ENCODE measurements around the gene CACNB4. TPM values are rescaled to one million over a fixed set of nuclear protein-coding genes. Genes with fewer than 3 reads are reported as not detected.

The CACNB4 gene
- total and polyA plus RNA-seq, 12 donors = 0.09 to 0.95 (median 0.38) TPM

GRCh38 chr2:151904021-151904420 is 194.8 kb downstream of the CACNB4 start:
- 87 to 90% methylated on average over 4 of the region's 4 CpGs for WGBS, 2 donors
- TF ChIP-seq CTCF (IDR thresholded peaks at IDR 0.05) = no peak
- no peaks in the 10 kb centered on the region for H3K9me3 ChIP-seq
- no peak overlapping the region for H3K4me3 ChIP-seq
- H3K36me3 ChIP-seq = no peaks in the 10 kb centered on the region
- no peak for DNase-seq
- intact Hi-C loops (cut with DNase I) = no loop called here
- peaks cover 0 to 44% (median 20%) of the 10 kb centered on the region in 9 donors for H3K4me1 ChIP-seq
- no peak for ATAC-seq
- H3K27me3 ChIP-seq = no peaks in the 10 kb centered on the region
- H3K27ac ChIP-seq = no peak overlapping the region

DNA sequence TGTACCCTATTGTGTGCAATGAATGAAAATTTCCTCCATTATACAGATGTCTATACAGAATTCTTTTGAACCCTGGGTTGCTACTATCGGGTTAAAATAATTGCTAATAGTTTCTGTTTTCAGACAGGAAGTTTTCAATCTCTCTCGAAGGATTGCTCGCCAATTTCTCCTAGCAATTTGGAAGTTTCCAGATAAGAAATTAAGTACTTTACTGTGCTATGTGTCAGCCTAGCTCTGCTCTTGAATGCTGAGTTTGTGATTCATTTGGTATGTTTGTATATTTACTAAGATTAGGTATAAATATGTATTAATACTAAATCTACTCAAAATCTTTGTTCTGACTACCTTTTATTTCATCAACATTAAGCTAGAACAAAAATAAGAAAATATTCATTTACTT is 196.0 kb downstream of the CACNB4 start:
- ATAC-seq (no peak), DNase-seq (no peak)
- WGBS, 2 donors = 29 to 34% methylated on average over 3 of the region's 3 CpGs
- H3K4me3 ChIP-seq = no peak overlapping the region
- peaks cover 0 to 34% (median 13%) of the 10 kb centered on the region in 9 donors for H3K4me1 ChIP-seq
- no peaks in the 10 kb centered on the region for H3K9me3 ChIP-seq
- no peak for TF ChIP-seq CTCF (IDR thresholded peaks at IDR 0.05)
- intact Hi-C loops (cut with DNase I) = no loop called here
- no peak overlapping the region for H3K27ac ChIP-seq
- H3K36me3 ChIP-seq = no peaks in the 10 kb centered on the region
- no peaks in the 10 kb centered on the region for H3K27me3 ChIP-seq

- Histone ChIP-seq H3K4me3 (no peak overlapping the region), H3K27me3 (no peaks in the 10 kb centered on the region), H3K4me1 (peaks cover 0 to 18% (median 0%) of the 10 kb centered on the region in 9 donors), H3K9me3 (peaks cover 0 to 5% (median 0%) of the 10 kb centered on the region in 11 donors), H3K36me3 (no peaks in the 10 kb centered on the region), H3K27ac (no peak overlapping the region)
- intact Hi-C loops (cut with DNase I) = no loop called here
- ATAC-seq (no peak), DNase-seq (no peak)
- WGBS, 2 donors = 69% methylated on average over 6 of the region's 6 CpGs
- no peak for TF ChIP-seq CTCF (IDR thresholded peaks at IDR 0.05)
These were observed 198.5 kb downstream of the CACNB4 start for GRCh38 chr2:151900331-151900730.

DNA sequence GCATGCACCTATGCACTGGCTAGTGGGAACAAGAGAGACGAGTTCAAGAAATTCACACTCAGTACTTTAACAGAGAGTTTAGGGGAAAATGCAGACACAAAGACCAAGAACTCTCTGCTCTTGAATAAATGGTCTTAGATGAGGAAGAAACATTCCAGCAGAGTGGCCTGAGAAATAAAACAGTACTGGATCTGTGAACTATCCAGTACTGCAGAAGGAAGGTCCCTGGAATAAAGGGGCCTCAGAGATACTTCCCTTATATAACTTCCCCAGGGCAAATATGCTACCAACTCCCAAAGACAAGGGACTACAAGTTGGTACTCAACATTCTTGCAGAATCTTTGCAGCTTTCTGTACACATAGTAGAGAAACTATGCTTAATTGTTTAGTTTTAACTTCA is 199.7 kb downstream of the CACNB4 start:
- Histone ChIP-seq H3K9me3 (peaks cover 0 to 17% (median 3%) of the 10 kb centered on the region in 11 donors), H3K36me3 (no peaks in the 10 kb centered on the region), H3K27me3 (no peaks in the 10 kb centered on the region), H3K27ac (no peak overlapping the region), H3K4me3 (no peak overlapping the region), H3K4me1 (peaks cover 0 to 10% (median 0%) of the 10 kb centered on the region in 9 donors)
- 81 to 94% methylated on average over 1 of the region's 1 CpG for whole genome bisulfite sequencing, 2 donors
- ATAC-seq (no peak), DNase-seq (no peak)
- no peak for TF ChIP-seq CTCF (IDR thresholded peaks at IDR 0.05)
- intact Hi-C loops (cut with DNase I) = no loop called here

Data from heart right ventricle (tissue), 16 donors.